NOMO-1 treated with dmso at 0.1 percent for 144 hours (cell line): ENCODE results near the gene WNT3.

Experiments
- DNase-seq: peaks from one replicate; lab custom pipeline; 2025; ENCODE audit not compliant: unreplicated experiment; lab: John Stamatoyannopoulos, UW

The WNT3 gene

DNA sequence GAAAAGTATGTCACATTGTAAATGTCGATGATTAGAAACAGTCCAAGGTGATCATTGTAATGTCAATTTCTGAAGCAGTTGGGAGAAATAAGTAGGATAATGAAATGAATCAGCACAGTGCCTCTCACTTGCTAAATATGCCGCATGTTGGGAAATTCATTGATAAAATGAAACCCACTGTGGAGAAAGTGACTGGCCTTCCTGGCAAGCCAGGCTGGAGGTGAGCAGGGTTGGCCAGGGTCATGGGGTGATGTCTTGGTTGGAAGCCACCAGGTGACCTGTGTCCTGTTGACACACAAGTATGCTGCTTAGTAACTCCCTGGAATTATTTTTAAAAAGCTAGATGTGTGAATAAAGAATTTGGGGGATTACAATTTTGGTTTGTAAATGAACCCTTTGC, 18.0 kb upstream of the WNT3 start:
- no peak for DNase-seq

- no peak for DNase-seq
Observed at GRCh38 chr17:46834846-46835245, 16.4 kb upstream of the WNT3 start.

DNA sequence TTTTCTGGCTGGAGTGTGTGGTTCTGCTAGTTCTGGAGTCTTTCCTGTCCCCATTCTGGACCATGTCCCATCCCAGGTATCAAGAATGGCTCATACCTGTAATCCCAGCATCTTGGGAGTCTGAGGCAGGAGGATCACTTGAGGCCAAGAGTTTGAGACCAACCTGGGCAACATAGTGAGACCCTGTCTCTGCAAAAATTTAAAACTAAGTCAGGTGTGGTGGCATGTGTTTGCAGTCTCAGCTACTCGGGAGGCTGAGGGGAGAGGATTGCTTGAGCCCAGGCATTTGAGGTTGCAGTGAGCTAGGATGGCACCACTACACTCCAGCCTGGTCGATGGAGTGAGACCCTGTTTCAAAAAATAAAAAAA, 15.3 kb upstream of the WNT3 start:
- DNase-seq = no peak

DNA sequence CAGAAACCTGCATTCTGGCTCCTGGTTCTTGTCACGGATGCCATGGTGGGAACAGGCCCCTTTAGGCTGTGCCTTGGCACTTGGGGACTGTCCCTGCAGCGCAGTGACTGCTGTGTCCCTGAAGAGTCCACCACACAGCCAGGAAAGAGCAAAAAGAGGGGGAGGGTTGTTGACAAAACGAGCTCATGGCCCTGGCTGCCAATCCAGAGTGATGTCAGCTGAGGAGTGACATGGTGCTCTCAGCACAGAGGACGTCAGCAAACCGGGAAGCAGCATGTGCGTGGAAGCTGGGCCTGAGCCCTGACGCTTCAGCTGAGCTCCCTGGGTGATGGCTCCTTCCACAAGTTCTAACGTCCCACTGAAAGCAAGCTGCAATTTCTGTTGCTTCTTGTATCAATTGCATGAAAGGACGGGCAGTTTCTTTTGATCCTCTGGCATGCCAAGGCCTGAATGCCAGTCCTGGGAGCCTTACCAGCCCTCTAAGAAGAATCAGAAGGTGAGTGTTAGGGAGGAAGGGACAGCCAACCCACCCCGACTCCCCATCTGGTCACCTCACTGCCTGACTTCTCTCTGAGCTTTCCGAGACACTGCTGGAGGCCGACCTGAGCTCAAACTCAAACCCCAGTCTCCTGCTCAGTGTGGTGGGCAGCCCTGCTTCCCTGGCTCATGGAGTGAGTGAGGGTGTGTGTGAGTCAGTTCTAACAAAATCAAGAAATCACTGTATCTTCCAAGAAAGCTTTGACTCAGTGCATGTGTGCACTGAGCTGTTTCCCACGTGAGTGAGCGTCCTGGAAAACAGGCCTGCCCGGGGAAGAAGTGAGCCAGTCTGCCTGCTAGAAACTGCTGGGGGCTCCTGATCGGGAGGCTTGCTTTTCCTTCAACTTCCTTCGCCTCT, 14.7 kb upstream of the WNT3 start:
- DNase-seq = no peak

- no peak for DNase-seq
Observed at GRCh38 chr17:46832331-46832821, 13.9 kb upstream of the WNT3 start.

DNA sequence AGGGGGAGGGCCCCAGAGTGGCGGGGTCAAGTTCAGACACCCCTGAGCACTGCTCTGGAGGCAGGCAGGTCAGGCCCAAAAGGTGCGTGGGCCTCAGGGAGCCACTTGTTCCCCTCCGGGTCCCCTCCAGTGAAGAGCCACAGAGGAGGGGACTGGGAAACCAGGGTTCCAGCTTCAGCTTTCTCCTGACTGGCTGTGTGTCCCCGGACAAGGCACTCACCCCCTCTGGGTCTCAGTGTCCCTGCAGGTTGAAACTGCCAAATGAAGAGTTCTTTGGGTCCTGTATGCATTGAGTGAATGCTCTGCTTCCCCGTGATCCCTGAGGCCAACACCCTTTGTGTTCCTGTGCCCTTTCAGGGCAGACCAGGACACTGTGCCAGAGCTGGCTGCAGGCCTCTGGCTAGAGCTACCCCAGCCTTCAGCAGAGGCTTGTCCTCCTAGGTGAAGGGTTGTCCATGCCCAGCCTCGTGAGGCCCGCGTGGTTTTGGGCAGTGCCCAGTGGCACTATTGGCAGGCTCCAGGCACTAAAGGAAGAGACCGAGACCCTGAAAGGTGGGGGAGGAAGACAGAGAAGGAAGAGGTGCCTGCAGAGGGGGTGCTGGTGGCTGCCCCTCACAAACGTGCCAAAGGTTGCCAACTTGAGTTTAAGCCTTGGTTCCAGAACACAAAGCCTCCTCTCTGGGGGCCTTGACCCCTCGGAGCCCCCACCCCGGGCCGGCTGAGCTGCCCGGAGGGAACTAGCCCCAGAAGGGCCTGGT, 13.3 kb upstream of the WNT3 start:
- no peak for DNase-seq

DNA sequence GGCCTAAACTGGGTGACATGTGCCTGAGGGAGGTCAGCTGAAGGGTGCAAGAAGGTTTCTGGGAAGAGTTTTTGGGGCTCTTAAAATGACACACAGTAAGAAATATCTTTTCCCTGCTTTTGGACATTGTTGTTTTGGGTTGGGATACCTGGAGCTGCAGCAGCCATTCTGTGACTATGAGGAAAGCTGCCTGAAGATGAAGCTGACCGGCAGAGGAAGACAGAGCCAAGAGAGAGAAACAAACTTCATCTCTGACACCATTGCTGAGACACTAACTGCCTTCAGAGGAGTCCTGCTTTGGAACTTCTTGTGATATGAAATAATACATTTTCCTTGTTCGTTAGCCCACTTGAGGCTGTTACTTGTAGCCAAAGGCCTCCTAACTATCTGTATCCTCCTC, 8.8 kb upstream of the WNT3 start:
- no peak for DNase-seq

- no peak for DNase-seq
Observed at GRCh38 chr17:46826116-46826515, 7.6 kb upstream of the WNT3 start.

DNA sequence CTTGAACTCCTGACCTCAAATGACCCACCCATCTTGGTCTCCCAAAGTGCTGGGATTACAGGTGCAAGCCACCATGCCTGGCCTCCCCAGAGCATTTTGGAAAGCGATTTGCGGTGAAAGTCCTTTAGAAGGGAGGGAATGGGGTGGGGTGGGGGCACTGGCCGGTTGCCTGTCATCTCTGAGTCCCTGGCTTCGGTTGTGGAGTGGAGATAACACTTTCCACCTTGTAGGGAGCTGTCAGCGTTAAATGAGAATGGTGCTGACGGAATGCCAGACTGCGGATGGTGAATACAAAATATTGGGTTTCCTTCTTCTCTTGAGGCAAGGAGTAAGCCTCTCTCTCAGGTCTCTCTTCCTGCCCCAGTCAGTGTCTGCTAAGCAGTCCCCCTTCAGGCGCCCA, 5.2 kb upstream of the WNT3 start:
- DNase-seq = no peak

- no peak for DNase-seq
Observed at GRCh38 chr17:46822388-46822921, 4.0 kb upstream of the WNT3 start.

GRCh38 chr17:46821482-46822387, 3.2 kb upstream of the WNT3 start:
- DNase-seq = no peak

DNA sequence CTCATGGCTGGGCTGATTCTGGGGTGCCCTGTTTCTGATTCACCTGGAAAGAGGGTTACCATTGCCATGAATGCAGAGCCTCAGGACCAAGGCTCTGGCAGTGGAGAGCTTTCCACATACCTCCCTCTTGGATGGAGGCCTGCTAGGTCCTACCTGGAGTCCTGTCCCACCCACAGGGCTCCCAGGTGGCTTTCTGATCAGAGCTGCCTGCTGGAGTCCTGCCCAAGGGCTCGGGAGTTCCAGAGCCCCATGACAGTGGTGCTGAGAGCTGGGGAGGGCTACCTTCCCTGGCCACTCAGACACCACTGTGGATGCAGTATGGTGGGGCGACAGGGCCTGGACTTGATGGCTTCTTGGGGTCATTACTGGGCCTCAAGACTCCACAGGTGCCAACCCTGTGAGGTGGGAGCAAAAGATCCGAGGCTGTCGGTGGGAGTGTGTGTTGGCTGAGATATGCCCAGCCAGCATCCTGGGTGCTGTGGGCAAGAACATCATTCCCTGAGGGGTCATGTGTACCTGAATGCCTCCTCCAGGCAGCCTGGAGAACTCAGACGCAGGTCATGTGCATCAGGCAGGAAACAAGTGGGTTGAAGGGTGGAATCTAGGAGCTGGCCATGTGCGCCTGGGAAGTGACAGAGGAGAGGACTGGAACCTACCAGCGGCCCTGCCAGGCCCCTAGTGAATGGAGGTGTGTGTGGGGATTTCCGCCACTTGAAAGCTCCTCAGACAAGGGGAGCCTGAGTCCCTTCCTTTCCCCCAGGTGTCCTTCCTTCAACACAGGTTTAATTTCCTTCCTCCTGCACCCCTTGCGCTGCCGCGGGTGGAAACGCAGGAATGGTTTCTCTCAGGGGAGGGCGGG, 2.3 kb upstream of the WNT3 start:
- no peak for DNase-seq

DNA sequence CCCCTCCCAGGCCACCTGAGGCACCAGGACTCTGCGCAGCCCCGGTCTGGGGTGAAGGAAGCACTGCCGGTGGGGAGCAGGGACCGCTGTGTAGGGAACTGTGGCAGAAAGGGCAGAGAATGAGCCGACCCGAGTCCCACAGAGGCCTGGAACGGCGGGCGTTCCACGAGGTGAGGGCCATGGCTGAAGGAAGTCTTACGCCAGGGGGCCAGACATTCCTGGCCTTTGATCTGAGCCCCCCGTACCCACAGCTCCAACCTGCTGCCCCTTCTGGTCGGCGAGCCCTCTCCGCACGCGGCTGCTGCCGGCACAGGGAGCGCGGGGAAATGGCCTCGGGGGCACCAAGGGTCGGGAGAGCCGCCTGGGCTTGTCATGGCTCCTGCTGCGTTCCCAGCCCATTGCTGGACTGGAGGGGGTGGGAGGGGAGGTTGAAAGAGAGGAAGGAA, 1.4 kb upstream of the WNT3 start:
- no peak for DNase-seq

DNA sequence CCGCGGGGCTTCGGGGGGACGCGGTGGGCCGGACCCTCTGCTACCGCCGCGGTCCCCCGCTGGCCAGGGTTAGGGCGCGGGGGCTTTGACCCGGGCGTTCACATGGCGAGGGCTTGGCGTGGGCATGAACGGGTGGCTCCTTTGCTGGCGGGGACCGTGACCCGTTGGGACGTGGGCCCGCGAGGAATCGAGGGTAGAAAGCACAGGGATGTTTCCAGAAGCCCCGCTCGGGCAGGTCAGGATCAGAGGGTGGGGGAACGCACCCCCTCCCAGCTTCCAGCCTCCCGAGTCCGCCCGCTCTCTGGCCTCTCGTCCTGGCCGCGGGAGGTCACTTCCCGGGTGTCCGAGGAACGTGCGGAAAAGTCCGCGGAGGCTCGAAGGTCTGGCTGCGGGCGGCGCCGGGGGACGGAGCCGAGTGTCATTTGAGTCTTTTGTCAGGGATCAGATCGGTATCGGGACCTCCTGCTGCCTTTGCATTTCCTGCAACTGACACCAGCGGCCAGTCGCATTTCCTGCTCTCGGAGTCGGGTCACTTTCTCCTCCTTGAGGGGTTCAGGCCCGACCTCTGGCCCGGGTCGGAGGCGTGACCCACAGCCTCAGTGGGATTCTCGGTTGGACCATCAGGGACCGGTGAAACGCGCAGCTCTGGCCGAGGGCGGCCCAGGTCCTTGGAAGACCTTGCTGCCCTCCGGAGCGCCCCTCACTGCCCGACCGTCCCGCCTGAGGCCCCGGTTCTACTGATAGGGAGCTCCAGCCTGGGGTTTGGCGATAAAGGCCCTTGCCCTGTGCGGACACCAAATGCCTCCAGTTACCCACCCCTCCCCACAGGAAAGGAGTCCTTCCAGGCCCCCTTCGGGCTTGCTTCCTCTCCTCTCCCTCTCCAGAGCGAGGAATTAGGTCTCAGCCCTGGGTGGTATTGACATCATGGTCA, 702 bp upstream of the WNT3 start:
- no peak for DNase-seq

DNA sequence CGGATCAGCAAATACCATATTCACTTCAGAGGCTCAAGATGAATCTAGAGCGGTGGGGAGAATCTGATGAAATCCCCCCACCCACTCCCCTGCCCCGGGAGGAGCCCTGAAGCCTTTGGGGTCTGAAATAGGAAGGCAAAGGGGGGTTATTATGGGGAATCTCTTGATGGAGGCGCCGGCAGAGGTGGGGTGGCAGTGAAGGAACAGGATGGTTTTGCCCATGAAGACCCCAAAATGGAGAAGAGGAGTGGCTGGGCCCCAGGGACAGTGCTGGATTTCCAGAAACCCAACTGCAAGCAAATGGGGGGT, 637 bp downstream of the WNT3 start:
- DNase-seq = no peak

GRCh38 chr17:46817151-46817900, 1.2 kb downstream of the WNT3 start:
- DNase-seq = no peak

DNA sequence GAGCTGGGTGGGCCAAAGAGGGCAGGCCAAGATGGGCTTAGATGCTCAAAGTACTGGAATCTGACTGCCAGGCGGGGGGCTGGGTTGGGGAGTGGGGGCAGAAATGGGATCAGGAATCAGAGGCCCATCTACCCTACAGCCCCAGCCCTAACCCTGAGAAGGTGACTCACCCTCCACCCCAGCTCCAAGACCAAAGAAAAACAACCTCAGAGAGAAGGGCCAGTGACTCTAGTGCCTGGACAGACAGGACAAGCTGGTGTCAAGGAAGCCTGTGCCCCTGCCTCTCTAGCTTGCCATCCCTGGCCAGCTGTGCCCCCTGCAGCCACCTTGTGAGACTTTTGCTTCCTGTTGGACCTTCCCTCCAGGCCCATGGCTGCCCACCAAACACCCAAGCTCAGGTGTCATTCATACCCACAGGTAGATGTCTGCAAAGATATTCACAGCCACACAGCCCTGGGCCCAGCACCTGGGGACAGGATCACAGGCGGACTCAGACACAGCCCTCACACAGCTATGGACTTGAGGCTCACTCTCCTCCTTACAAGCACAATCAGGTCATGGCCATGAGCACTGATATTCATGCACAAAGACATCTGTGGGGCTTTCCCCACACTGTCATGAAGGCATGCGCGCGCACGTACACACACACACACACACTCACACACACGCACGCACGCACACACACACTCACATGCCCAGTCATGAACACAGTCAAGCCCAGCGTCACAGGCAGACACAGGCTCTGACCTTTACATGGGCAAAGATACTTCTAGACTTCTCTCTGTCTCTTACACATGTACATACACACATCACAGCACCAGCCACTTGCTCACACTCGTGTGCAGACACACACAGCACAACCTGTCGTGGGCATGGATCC, 2.8 kb downstream of the WNT3 start:
- no peak for DNase-seq
